ENCODE data around the gene TANC2.
A peak's percentile ranks its signal among the peaks of the same experiment; 100 is the strongest.
"Not testable (repeated sequence)": the region's sequence is repeated elsewhere in the genome, so short reads cannot be mapped to it uniquely, and the experiment has no call there.

TANC2 gene

GRCh38 chr17:62965174-62965685 is 805 bp upstream of the TANC2 start:
- DNase-seq, result no peak

DNA sequence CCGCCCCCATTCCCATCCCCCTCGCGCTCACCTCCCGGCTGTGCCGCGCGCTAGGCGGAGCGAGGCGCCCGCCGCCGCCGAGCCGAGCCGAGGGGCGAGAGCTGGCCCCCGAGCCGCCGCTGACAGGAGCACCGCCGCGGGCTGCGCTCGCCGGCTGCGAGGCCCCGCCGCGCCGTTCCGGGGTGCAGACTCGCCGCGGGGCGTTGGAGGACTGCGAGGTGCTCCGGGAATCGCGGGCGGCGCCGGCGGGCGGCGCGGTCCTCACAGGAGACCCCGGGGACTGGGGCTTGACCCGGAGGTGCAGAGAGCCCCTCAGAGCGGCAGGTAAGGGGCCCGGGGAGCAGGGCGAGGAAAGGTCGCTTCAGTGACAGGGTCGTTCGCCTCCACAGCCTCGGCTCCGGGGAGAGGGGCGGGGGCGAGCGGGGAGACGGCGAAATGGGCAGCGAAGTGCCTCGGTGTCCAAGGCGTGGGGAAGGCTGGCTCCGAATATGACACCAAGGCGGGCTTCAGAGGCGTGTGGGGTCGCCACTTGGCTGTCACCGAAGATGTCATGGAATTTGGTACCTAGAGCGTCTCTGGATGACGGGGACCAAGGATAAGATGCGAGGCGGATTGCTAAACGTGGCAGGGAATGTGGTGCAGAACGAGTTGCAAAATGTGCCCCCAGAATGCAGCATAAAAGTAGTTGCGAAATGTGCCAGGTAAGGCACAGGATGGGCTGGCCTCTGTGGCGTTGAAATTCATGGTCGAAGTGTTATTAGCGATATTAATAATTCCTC is 580 bp downstream of the TANC2 start:
- peak; percentile 71 for DNase-seq

GRCh38 chr17:62967205-62967529 is 1.1 kb downstream of the TANC2 start:
- DNase-seq, result no peak

GRCh38 chr17:62968445-62968923 is 2.4 kb downstream of the TANC2 start:
- peak; percentile 71 for DNase-seq

DNA sequence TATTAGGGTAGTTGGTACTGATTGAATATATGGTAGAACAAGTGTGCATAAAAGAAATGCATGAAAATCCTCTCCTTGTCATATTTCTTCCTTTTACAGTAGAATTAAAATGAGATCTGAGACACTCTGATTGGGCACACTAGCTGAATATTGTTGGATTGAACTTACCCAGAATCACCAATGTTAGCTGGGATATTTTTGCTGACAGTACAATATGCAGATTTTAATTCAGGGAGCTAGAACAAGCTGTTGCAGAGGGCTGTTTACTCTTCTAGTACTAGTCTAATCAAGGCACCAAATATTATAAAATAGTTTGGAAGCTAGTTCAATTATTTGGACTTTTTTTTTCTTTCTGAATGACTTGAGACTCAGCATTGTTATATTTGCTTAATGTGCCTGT is 4.6 kb downstream of the TANC2 start:
- DNase-seq, result no peak

DNA sequence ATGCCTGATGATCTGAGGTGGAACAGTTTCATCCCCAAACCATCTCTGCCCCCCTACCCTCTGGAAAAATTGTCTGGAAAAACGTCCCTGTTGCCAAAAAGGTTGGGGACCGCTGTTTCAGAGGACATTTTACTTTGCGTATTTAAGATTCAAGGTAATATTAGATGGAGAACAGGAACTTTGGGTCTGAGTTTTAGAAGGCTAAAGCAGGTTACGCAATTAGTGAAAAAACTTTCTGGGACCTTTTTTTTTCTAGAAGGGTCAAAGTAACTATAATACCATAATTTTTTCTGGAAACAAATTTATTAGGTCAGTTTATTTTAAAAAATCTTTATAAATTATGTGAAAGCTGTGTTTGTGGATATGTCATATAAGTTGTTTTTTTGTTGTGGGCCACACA is 5.8 kb downstream of the TANC2 start:
- DNase-seq, result no peak

DNA sequence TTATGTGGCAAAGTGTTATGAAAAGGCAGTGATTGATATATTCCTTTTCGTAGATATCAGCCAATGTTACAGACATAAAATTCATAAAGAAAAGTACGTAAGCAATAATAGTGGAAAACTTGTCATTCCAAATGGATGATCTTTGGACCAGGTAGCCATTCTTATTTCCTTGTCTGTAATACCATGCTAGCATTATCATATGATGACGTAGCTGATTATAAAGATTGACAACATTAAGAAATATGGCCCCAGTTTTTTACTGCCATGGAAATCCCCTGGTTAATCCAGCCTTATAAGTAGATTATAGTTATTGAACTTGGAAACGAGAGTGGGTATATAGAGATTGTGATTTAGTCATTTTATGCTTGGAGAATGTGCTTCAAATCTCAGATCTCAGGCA is 8.8 kb downstream of the TANC2 start:
- no peak for DNase-seq

DNA sequence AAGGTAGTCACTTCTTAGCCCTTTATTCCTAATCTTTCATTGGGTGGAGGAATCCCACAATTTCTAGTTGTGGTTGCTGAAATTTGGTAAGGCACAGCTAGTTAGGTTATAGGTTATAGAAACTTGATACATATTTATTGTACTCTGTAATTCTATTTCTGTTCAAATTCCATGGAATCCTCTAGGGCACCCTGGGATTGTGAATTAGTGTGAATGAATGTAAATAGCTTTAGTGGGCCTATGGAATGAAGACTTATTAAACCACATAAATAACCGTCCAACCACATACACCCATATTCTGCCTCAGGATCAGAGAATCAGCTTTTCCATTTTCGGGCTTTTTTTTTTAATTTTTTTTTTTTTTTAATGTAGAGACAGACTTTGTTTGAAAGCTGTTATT is 9.2 kb downstream of the TANC2 start:
- DNase-seq, result no peak

DNA sequence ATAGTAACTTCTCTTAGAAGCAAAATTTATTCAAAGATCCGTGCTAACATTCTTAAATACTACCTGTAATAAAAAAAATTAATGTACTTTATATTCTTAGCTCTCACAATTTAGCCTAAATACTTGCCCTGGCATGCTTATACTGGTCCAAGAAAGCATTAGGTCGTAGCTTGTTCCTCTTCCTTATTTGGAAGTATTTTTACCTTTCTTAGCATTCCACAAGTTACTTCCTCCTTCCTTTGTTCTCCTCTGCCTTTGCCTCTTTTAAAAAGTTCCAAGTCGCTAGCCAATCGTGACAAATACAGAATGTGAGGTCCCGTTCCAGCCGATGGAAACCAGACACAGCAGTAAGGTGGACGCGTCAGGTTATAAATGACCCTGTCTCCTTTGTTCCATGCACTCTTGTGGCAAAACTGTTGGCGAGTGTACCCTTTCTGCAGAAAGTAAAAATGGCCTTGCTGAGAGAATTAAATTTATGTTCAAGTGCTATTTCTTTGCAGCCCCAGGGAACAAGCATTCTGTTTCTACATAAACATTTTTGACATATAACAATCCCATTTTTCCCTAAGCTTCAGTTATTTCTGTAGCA is 10.7 kb downstream of the TANC2 start:
- not testable (repeated sequence) for DNase-seq

DNA sequence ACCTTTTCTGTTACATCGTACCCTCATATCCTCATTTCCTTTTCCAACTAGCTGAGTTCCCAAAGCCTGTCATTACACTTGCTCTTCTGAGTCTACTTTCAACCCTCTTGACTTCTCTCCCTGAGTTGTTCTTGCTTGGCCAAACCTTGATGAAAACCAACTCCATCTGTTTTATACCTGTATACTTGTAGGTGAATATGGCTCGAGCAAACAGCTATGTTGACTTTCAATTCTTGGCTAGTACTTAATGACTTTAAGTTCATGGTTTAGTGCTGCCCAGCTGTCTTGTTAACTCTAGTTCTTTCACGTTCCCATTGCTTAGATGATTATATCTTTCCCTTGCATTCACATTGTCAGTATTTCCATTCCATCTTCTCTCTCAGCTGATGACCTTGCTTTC is 14.8 kb downstream of the TANC2 start:
- DNase-seq, result no peak

DNA sequence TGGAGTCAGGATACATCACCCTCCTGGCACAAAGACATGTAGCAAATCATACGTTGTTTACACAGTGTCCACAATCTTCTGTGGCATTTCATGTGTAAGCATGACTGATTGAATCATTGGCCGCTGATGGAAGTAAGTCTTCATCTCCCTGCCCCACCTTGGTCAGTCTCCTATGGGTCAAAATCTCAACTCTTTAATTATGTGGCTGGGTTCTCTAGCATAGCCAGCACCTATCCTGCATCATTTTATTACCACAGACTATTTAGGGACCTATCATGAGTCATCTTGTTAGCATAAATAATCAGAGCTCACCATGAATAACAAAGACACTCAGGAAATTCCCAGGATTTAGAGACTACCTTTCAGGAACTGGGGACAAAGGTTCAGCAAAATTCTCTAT is 15.9 kb downstream of the TANC2 start:
- DNase-seq, result no peak

DNA sequence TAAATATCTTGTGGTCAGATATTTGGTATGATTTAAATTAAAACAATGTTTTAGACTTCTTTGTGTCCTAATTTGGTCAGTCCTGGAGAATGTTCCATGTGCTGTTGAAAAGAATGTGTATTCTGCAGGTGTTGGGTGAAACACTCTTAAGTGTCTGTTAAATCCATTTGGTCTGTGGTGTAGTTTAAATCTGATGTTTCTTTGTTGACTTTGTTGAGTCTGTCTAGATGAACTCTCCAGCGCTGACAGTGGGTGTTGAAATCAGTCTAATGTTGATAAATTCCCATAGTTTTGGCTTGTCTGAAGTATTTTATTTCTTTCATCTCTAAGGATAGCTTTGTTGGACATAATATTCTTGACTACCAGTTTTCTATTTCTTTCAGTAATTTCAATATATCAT is 18.8 kb downstream of the TANC2 start:
- no peak for DNase-seq

DNA sequence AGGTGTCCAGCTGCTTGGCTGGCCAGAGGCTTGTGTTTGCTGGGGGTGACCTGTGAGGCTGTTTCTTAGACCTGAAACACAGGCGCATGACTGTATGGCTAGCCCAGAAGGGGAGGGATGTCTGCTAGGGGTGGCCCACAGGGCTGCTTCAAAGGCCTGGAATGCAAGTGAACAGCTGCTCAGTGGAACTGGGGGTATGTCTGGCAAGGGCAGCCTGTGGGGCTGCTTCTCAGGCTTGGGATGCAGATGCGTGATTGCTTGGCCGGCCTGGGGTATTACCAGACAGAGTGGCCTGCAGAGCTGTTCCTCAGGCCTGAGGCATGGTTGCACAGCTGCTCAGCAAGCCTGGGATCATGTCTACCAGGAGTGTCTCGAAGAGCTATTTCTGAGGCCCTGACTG is 20.5 kb downstream of the TANC2 start:
- DNase-seq, result no peak

GRCh38 chr17:62987136-62987535 is 21.1 kb downstream of the TANC2 start:
- no peak for DNase-seq

- no peak for DNase-seq
Observed at GRCh38 chr17:62989501-62989900, 23.5 kb downstream of the TANC2 start.

DNA sequence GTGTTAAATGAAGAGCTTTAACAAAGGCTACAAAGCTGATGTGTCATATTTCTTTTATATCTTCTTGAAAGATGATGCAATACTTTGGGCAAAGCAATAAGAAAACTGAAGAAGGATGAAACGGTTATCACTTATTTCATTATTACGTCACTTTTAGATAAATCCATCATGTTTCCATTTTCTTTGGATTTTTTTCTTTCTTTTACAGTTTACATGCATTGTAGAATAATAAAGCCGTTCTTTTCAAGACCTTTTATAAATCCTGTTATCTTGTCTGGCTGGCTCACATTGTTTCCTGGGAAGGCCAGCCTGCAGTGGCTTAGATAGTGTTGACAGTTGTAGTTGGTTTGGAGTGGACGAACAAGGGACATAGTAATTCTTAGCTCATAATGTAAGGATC is 28.9 kb downstream of the TANC2 start:
- no peak for DNase-seq

DNA sequence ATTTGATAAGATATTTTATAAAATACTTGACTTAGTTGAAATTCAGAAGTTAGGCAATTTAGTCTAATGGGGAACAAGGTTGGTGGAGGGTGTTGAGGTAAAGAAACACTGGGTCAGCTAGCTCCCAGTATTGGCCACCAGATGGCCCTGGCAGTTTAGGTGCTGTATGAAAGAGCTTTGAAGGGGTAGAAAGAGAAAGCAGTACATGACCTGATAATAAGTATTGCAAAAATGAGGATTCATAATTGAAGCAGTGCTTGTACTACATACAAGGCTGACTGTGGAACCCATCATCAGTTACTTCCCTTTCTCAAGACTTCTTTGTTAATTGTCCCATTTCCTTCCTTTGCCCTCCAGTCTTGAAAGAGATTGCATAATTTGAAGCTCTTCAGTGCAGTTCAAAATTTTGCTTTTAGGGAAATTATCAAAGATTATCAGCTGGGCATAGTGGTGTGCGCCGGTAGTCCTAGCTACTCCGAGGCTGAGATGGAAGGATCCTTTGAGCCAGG is 29.4 kb downstream of the TANC2 start:
- no peak for DNase-seq

DNA sequence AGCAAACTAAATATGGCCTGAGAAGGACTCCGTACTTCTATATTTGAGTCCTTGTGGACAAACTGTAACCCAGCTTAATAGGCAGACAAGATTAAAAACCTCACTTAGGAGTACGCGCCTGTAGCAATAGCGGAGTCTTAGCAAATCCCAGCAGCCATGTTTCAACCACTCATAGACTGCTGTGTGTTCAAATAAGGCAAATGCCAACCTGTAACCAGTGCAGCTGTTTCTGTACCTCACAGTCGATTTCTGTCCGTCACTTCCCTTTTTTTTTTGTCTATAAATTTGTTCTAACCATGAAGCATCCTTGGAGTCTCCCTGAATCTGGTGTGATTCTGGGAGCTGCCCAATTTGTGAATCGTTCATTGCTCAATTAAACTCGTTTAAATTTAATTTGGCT is 30.2 kb downstream of the TANC2 start:
- DNase-seq, result no peak

GRCh38 chr17:62998166-62998565 is 32.1 kb downstream of the TANC2 start:
- no peak for DNase-seq

- no peak for DNase-seq
Observed at GRCh38 chr17:62998665-62999393, 32.8 kb downstream of the TANC2 start.

DNA sequence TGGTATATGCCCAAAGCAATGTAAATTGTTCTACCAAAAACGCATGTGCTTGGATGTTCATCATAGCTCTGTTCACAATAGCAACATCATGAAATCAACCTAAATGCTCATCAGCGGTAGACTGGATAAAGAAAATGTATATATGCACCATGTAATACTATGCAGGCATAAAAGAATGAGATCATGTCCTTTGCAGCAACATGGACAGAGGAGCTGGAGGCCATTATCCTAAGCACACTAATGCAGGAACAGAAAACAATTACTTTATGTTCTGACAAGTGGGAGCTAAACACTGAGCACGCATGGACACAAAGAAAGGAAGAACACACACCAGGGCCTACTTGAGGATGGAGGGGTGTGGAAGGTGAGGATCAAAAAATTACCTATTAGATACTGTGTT is 33.7 kb downstream of the TANC2 start:
- DNase-seq, result no peak

DNA sequence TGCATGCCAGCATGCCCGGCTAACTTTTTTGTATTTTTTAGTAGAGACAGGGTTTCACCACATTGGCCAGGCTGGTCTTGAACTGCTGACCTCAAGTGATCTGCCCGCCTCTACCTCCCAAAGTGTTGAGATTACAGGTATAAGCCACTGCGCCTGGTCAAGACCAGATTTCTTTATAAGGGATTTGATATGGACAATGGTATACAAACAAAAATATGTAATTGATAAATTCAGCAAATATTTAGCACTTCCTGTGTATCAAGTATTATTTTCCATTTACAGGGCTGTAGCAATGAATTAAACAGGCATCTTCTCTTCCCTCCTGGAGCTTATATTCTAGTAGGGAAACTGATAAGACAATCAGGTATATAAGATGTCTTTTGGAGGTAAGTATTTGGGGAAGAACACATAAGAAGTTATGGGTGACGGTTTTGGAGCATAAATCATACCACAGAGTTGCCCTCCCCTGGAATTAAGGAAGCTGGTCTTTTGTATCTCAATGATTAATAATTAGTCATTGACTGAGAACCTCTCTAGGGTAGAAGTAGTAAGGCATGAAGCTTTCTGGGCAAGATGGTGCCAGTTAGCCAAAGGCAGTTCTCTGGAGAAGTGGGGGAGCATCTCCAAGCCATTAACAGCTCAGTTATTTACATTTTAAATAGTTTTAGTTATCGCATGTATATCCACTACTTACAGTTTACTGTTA is 35.8 kb downstream of the TANC2 start:
- DNase-seq, result no peak

- no peak for DNase-seq
Observed at GRCh38 chr17:63002625-63003024, 36.6 kb downstream of the TANC2 start.
